Epithelial cell of esophagus (primary cell): ENCODE measurements around the gene GNAI1.

Source experiments
- DNase-seq: peaks from one replicate; pipeline ENCODE4 v3.0.0; 2010; ENCODE audit warnings: low read depth
- H3K4me3 ChIP-seq: 2 replicates; pipeline ENCODE4 v1.5.1; 2011; ENCODE audit warnings: mild to moderate bottlenecking, low read length, control low read depth
- CTCF ChIP-seq: IDR thresholded peaks from 2 replicates; pipeline ENCODE4 v1.5.1; 2011; ENCODE audit warnings: low read depth, mild to moderate bottlenecking, low read length, control low read depth, inconsistent platforms; ENCODE audit not compliant: insufficient read depth; ENCODE audit errors: missing control alignments

Gene GNAI1

DNA sequence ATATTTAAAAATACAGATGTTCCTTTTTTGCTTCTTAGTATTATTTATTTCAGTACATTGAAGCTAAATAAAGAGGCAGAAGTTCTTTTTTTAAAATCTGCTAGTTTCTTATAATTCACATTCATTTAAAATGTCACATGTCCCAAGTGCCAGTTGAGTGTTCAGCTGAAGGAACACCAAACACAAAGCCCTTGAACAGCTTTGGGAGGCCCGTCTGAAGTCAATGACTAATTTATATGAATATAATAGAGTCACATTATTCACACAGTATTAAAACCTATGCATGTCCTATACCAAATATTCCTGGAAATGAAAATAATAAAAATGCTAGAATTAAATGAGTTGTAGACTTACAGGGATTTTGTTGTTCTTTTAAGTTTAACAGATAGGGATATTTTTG, 70.3 kb downstream of the GNAI1 start:
- no peak for DNase-seq
- TF ChIP-seq CTCF = no peak
- H3K4me3 ChIP-seq = no peak overlapping the region

- no peak overlapping the region for H3K4me3 ChIP-seq
- DNase-seq = no peak
- TF ChIP-seq CTCF = no peak
These were observed 72.1 kb downstream of the GNAI1 start for GRCh38 chr7:80206763-80207162.

DNA sequence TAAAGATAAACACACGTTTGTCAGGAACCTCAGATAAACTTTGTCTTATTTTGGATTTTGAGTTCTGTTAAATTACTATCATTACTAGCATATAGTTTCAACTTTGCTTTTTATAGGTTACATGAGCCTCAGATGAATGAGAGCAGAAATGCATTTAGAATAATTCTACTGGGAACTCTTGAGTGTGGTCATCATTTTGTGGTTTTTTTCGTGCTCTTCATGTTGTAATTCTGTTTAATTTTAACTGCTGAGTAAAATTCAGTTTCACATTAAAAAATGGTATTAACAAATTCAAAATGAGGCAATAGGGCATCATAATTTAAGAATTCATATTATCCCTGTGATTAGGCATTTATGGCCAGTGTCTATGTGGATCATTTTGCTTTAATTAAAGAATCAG, 72.9 kb downstream of the GNAI1 start:
- no peak overlapping the region for H3K4me3 ChIP-seq
- no peak for TF ChIP-seq CTCF
- DNase-seq = no peak

DNA sequence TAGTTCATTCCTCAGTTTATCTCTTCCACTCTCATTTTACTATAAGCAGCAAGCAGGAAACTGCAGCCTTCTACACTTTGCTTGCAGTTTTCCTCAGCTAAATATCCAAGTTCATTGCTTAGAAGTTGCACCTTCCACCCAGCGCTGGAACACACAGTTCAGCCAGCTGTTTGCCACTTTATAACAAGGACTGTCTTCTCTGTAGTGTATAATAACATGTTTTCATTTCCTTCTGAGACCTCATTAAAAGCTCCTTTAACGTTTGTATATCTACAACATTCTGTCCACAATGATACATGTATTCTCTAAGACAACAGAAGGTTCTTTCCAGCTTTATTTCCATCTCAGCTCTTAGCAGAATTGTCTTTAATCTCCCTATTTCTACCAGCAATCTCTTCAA, 74.1 kb downstream of the GNAI1 start:
- H3K4me3 ChIP-seq = no peak overlapping the region
- no peak for DNase-seq
- no peak for TF ChIP-seq CTCF

- no peak overlapping the region for H3K4me3 ChIP-seq
- TF ChIP-seq CTCF = no peak
- DNase-seq = no peak
These were observed 75.8 kb downstream of the GNAI1 start for GRCh38 chr7:80210400-80210799.

- no peak for DNase-seq
- no peak for TF ChIP-seq CTCF
These were observed 79.2 kb downstream of the GNAI1 start for GRCh38 chr7:80213814-80214213.

DNA sequence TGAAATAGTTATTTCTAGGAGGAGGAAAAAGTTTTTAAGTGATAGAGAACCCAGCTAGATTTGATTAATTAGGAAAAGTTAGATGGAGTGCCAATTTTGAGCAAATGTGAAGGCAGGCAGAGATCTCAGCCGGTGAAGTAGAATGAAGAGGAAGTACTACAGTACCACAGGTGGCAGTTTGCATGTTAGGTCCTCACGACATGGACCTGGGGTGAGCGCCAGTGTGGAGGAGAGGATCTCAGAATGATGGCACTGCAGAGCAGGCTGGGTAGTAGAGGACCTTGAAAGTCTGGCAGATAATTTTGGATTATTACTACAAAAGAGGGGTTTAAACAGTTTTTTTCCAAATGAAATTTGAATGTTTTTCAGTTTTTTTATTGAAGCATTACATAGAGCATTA, 81.1 kb downstream of the GNAI1 start:
- DNase-seq = no peak
- no peak overlapping the region for H3K4me3 ChIP-seq
- no peak for TF ChIP-seq CTCF

More at GRCh38 chr7:80213814-80214213, 79.2 kb downstream of the GNAI1 start:
- H3K4me3 ChIP-seq = no peak overlapping the region
